ENCODE measurements around the gene PSG2.
"Not testable (repeated sequence)": the region's sequence is repeated elsewhere in the genome, so short reads cannot be mapped to it uniquely, and the experiment has no call there.

- TF ChIP-seq CTCF (IDR thresholded peaks at IDR 0.05); ZFX (IDR thresholded peaks at IDR 0.05; ENCODE audit: borderline replicate concordance): not testable (repeated sequence)
Observed at GRCh38 chr19:43026369-43026768, 56.1 kb downstream of the PSG2 start, which contains the start of gene PSG11.
